ENCODE measurements around the gene PIGU.
"Not testable (repeated sequence)": the region's sequence is repeated elsewhere in the genome, so short reads cannot be mapped to it uniquely, and the experiment has no call there.

The PIGU gene

DNA sequence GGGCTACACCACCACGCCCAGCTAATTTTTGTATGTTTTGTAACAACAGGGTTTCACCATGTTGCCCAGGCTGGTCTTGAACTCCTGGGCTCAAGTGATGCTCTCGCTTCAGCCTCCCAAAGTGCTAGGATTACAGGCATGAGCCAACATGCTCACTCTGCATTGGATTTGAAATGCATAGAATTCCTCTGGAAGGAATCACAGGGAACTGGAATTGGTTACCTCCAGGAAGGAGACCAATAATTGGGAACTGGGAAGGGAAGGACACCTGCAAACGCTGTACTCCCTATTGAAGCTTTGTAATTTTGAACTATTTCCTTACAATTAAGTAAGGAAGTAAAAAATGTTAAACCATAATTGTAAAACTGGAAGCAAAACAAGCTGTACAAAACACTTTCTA, 14.9 kb upstream of the PIGU start:
- peaks cover 7% of the 10 kb centered on the region for H3K27me3 Mint-ChIP-seq
- ATAC-seq, result no peak
- H3K4me3 Mint-ChIP-seq, result no peak overlapping the region
- no peak for DNase-seq
- no peaks in the 10 kb centered on the region for H3K9me3 Mint-ChIP-seq
- H3K4me1 Mint-ChIP-seq, result no peaks in the 10 kb centered on the region
- H3K27ac Mint-ChIP-seq, result no peak overlapping the region

DNA sequence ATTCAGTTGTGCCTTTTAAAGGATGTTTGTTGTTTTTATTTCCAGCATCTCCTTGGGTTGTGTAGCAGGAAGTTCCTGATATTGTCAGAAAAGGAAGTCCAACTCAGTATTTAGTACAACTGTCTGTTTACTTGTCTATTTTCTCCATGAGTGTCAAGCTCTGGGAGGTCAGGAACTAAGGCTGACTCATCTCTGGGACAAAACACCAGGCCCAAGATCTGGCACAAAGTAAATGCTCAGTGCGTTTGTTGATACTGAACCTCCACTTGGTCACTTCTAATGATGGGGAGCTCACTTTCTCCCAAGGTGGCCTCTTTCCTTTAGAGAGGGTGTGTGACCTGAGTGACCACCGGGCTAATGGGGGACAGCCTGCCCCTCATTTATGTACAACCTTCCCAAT, 12.6 kb upstream of the PIGU start:
- Mint-ChIP-seq H3K4me3 (no peak overlapping the region), H3K9me3 (no peaks in the 10 kb centered on the region), H3K27me3 (no peaks in the 10 kb centered on the region), H3K27ac (no peak overlapping the region), H3K4me1 (no peaks in the 10 kb centered on the region)
- ATAC-seq (no peak), DNase-seq (no peak)

DNA sequence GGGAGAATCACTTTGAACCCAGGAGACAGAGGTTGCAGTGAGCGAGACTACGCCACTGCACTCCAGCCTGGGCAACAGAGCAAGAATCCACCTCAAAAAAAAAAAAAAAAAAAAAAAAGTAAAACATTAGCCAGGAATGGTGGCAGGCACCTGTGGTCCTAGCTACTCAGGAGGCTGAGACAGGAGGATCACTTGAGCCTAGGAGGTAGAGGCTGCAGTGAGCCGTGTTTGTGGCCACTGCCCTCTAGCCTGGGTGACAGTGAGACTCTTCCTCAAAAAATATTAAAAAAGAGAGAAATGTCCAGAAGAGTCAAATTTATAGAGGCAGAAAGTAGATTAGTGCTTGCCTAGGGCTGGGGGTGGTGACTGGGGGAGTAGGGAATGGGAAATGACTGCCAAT, 6.8 kb upstream of the PIGU start:
- H3K4me1 Mint-ChIP-seq, result peaks cover 12% of the 10 kb centered on the region
- DNase-seq (no peak), ATAC-seq (no peak)
- peak overlapping the region in 1 of 2 donors; percentile 49 for H3K27ac Mint-ChIP-seq
- no peak overlapping the region for H3K4me3 Mint-ChIP-seq
- H3K9me3 Mint-ChIP-seq, result no peaks in the 10 kb centered on the region
- no peaks in the 10 kb centered on the region for H3K27me3 Mint-ChIP-seq

DNA sequence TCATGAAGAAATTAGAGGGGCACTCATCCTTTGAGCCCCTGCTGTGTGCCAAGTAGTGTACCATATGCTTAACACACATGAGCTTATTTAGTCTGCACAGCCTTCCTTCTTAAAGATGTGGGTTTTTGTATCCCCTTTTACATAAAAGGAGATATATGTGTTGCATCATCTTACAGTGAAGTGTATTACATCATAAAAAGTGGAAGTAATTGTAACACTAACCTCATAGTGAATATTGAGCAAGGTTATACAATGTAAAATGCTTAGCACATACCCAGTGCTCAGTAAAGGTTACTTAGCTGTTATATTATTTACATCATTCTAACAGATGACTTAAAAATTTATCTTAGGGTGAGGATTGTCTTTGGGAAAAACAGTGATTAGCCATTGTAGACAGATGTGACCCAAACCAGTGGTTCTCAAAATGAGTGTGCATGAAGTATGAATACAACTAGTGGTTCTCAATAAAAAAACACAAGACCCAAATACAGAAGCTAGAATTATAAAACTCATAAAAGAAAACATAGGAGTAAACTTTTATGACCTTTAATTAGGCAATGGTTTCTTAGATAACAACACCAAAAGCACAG, 3.8 kb upstream of the PIGU start:
- Mint-ChIP-seq H3K4me3 (peak overlapping the region in 1 of 2 donors; percentile 26), H3K4me1 (peaks cover 23% of the 10 kb centered on the region), H3K9me3 (no peaks in the 10 kb centered on the region), H3K27ac (peak overlapping the region; percentile 77 to 95), H3K27me3 (no peaks in the 10 kb centered on the region)
- DNase-seq (no peak), ATAC-seq (peak; percentile 21)

DNA sequence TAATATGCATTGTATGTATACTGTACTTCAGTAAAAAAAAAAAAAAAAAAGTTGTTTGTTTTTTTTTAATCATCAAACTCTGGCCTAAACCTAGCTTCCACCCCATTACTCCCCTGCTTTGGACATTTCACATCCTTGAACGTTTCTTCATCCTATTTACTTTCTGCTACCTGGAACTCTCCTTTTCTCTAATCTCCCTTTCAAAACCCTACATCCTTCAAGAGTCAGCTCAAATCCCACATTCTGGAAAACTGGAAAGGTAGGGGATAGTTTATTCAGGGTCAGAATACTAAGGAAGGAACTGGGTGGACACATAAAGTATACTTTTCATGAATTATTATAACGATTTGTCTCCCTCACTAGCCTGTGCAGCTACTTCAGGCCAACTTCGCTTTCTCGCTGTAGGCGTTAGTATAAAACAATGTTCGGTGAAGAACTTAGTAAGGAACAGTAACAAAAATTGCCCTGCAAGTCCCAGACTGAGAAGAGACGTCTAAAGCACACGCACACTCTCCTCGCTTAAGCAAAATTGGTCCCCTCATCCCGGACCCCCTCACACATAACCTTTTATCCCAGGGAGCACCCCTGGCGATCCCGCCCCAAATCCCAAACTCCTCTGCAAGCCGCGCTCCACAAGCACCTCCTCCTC, 775 bp downstream of the PIGU start:
- Mint-ChIP-seq H3K4me1 (peaks cover 32% of the 10 kb centered on the region), H3K27ac (peak overlapping the region; percentile 87 to 93), H3K9me3 (no peaks in the 10 kb centered on the region), H3K4me3 (peak overlapping the region; percentile 93), H3K27me3 (no peaks in the 10 kb centered on the region)
- no peak for DNase-seq
- no peak for ATAC-seq

DNA sequence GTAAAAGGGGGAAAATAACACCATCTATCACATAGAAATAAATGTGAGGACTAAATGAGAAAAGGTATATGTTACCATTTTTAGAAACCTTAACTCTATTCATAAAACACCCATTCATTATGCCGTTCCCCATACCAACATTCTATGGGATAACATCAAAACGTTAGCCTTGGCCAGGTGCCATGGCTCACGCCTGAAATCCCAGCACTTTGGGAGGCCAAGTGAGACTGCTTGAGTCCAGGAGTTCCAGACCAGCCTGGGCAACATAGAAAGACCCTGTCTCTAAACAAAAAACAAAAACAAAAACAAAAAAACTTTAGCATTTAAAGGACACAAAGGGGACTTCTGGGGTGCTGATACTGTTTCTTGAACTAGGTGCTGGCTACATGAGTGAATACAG, 1.3 kb downstream of the PIGU start:
- H3K27me3 Mint-ChIP-seq, result no peaks in the 10 kb centered on the region
- peaks cover 27% of the 10 kb centered on the region for H3K4me1 Mint-ChIP-seq
- H3K9me3 Mint-ChIP-seq, result no peaks in the 10 kb centered on the region
- H3K4me3 Mint-ChIP-seq, result no peak overlapping the region
- no peak overlapping the region for H3K27ac Mint-ChIP-seq
- DNase-seq (no peak), ATAC-seq (no peak)

DNA sequence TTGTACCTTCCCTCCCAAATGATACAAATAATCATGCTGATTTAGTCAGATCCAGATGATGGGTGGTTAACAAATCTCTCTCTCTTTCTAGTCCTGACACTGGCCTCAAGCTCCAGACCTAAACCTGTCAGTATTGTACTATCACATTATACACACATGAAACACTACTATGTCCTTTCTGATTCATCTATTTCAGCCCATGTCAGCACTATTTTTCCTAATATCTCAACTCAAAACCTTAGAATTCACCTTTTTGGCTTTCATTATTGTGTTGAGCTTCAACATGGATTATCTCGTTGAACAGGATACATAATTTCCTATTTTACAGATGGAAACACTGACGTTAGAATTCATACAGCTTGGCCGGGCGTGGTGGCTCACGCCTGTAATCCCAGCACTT, 3.5 kb downstream of the PIGU start:
- Mint-ChIP-seq H3K27ac (no peak overlapping the region), H3K4me3 (no peak overlapping the region), H3K9me3 (no peaks in the 10 kb centered on the region), H3K27me3 (no peaks in the 10 kb centered on the region), H3K4me1 (peaks cover 20% of the 10 kb centered on the region)
- DNase-seq (no peak), ATAC-seq (no peak)

DNA sequence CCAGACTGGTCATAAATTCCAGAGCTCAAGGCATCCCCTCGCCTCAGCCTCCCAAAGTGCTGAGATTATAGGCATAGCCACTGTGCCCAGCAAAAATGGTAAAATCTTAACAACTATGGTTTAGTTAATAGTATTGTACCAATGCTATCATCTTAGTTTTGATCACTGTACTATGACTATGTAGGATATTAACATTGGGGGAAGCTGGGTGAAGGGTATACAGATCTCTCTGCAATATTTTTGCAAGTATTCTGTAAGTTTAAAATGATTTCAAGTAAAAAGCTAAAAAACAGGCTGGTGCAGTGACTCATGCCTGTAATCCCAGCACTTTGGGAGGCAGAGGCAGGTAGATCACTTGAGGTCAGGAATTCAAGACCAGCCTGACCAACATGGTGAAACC, 7.8 kb downstream of the PIGU start:
- no peak overlapping the region for H3K4me3 Mint-ChIP-seq
- no peaks in the 10 kb centered on the region for H3K4me1 Mint-ChIP-seq
- no peaks in the 10 kb centered on the region for H3K9me3 Mint-ChIP-seq
- no peak overlapping the region for H3K27ac Mint-ChIP-seq
- DNase-seq, result no peak
- no peaks in the 10 kb centered on the region for H3K27me3 Mint-ChIP-seq
- no peak for ATAC-seq

DNA sequence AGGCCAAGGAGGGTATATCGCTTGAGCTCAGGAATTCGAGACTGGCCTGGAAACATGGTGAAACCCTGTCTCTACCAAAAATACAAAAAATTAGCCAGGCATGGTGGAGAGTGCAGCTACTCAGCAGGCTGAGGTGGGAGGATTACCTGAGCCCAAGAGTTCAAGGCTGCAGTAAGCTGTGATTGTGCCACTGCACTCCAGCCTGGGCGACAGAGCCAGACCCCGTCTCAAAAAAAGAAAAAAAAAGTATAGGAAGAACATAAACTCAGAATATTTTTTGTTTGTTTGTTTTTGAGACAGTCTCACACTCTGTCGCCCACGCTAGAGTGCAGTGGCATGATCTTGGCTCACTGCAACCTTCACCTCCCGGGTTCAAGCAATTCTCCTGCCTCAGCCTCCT, 12.1 kb downstream of the PIGU start:
- not testable (repeated sequence) for H3K27ac Mint-ChIP-seq, DNase-seq, ATAC-seq, H3K9me3 Mint-ChIP-seq, H3K27me3 Mint-ChIP-seq, H3K4me3 Mint-ChIP-seq
- peaks cover 11% of the 10 kb centered on the region for H3K4me1 Mint-ChIP-seq

DNA sequence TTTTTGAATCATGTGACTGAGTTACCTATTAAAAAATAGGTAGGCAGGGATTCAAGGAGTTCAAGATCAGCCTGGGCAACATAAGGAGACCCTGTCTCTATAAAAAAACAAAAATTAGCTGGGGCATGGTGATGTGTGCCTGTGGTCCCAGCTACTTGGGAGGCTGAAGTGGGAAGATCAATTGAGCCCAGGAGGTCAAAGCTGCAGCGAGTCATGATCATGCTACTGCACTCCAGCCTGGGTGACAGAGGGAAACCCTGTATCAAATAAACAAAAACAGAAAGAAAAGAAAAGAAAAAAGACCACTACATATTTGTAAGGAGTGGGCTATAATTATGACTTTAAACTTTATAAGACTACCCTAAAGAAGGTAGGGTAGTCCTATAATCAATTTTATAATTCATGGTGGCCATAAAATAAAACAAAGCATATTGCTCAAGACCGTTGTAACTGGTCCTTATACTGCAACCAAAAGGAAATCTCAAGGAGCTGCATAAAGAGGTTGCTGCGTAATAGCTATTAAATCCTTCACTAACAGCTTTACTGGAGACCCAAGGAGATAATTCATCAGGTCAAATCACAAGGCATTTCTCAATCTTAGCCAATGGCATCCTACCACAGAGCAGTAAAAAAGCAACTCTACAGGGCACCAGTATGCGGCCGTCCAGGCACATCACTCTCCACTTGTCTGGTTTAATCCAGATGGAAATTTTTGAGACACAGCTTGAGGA, 13.5 kb downstream of the PIGU start:
- Mint-ChIP-seq H3K4me3 (no peak overlapping the region), H3K27me3 (no peaks in the 10 kb centered on the region), H3K9me3 (no peaks in the 10 kb centered on the region), H3K27ac (peak overlapping the region in 1 of 2 donors; percentile 8), H3K4me1 (peaks cover 11% of the 10 kb centered on the region)
- no peak for ATAC-seq
- no peak for DNase-seq

DNA sequence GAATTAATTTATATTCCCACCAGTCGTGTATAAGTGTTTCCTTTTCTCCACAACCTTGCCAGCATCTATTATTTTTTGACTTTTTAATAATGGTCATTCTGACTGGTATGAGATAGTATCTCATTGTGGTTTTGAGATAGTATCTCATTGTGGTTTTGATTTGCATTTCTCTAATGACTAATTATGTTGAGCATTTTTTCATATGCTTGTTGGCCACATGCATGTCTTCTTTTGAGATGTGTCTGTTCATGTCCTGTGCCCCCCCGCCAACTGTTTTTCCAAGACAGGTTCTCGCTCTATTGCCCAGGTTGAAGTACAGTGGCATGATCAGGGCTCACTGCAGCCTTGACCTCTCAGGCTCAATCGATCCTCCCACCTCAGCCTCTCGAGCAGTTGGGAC, 15.1 kb downstream of the PIGU start:
- DNase-seq (peak in 1 of 2 donors; percentile 14), ATAC-seq (peak; percentile 64)
- peaks cover 11% of the 10 kb centered on the region for H3K4me1 Mint-ChIP-seq
- H3K4me3 Mint-ChIP-seq, H3K9me3 Mint-ChIP-seq, H3K27me3 Mint-ChIP-seq: not testable (repeated sequence)
- peak overlapping the region in 1 of 2 donors; percentile 23 for H3K27ac Mint-ChIP-seq

DNA sequence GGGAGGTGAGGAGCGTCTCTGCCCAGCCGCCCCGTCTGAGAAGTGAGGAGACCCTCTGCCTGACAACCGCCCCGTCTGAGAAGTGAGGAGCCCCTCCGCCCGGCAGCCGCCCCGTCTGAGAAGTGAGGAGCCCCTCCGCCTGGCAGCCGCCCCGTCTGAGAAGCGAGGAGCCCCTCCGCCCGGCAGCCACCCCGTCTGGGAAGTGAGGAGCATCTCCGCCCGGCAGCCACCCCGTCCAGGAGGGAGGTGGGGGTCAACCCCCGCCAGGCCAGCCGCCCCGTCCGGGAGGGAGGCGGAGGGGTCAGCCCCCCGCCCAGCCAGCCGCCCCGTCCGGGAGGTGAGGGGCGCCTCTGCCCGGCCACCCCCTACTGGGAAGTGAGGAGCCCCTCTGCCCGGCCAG, 18.2 kb downstream of the PIGU start:
- not testable (repeated sequence) for H3K27me3 Mint-ChIP-seq, DNase-seq, ATAC-seq, H3K27ac Mint-ChIP-seq, H3K4me3 Mint-ChIP-seq, H3K9me3 Mint-ChIP-seq
- H3K4me1 Mint-ChIP-seq, result peaks cover 11% of the 10 kb centered on the region

DNA sequence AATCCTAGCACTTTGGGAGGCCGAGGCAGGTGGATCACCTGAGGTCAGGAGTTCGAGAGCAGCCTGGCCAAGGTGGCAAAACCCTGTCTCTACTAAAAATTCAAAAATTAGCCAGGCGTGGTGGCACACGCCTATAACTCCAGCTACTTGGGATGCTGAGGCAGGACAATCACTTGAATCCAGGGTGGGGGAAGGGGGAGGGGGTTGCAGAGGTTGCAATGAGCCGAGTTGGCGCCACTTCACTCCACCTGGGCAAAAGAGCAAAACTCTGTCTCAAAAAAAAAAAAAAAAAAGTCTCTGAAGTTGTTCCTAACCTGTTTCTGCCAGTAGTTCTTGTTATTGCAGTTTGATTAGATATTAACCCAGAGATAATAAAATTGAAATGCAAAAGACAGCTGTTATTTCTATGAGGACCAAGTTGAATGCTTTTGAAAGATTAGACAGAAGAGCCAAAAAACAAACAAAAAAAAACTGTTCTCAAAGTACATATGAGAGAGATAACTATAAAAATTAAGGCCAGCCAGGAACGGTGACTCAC, 22.6 kb downstream of the PIGU start:
- Mint-ChIP-seq H3K4me3 (no peak overlapping the region), H3K9me3 (no peaks in the 10 kb centered on the region), H3K27ac (peak overlapping the region in 1 of 2 donors; percentile 80), H3K27me3 (no peaks in the 10 kb centered on the region), H3K4me1 (no peaks in the 10 kb centered on the region)
- ATAC-seq (no peak), DNase-seq (no peak)

DNA sequence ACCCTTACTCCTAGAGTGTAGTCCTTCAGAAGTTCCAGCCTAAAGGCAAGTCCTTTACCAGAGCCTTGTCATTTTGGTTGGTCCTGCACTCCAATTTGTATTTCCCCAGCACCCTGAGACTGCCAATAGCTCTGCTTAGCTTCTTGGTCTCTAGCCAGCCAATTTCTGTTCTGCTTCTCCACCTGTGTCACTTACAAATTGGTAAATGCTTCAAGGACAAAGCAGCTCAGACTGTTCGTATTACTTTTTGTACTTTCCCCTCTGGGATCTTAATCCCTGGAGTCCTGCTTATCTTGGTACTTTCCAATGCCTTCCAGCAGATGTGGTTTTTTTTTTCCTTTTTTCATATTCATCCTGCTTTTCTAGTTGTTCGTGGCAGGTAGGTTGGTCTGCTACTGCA, 25.7 kb downstream of the PIGU start:
- no peaks in the 10 kb centered on the region for H3K9me3 Mint-ChIP-seq
- DNase-seq, result no peak
- ATAC-seq, result no peak
- H3K4me3 Mint-ChIP-seq, result no peak overlapping the region
- no peak overlapping the region for H3K27ac Mint-ChIP-seq
- no peaks in the 10 kb centered on the region for H3K27me3 Mint-ChIP-seq
- no peaks in the 10 kb centered on the region for H3K4me1 Mint-ChIP-seq

DNA sequence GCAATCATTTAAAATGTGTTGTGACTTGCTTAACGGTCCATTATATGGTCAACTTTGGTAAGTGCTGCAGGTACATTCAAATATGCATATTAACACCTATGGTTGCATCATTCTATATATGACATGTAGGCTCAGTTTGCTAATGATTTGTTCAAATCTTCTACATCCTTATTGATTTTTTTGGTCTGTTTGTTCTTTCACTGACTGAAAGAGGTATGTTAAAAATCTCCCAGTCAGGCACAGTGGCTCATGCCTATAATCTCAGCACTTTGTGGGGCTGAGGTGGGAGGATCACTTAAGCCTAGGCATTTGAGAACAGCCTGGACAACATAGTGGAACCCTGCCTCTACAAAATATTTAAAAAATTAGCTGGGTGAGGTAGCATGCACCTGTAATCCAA, 29.2 kb downstream of the PIGU start:
- Mint-ChIP-seq H3K27ac (no peak overlapping the region), H3K27me3 (no peaks in the 10 kb centered on the region), H3K9me3 (no peaks in the 10 kb centered on the region), H3K4me1 (no peaks in the 10 kb centered on the region), H3K4me3 (no peak overlapping the region)
- no peak for ATAC-seq
- DNase-seq, result no peak

DNA sequence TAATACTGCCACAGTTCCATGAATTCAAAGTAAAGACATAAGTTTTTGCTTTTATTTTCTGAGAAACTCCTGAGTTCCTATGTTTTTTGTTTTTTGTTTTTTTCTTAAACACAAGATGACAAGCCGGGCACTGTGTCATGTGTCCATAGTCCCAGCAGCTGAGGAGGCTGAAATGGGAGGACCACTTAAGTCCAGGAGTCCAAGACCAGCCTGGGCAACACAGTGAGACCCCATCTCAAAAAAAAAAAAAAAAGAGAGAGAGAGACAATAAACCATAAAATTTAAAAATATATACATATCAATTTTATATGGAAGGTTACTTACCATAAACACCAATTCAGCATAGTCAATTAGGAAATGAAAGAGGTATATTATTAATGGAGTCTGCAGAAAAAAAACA, 31.9 kb downstream of the PIGU start:
- DNase-seq (no peak), ATAC-seq (no peak)
- Mint-ChIP-seq H3K27me3 (no peaks in the 10 kb centered on the region), H3K27ac (no peak overlapping the region), H3K9me3 (no peaks in the 10 kb centered on the region), H3K4me1 (no peaks in the 10 kb centered on the region), H3K4me3 (no peak overlapping the region)

Data from stimulated activated naive CD8-positive, alpha-beta T cell treated with anti-CD3 and anti-CD28 coated beads, Interleukin-15, amount 100 ng/mL, for 72 hours (primary cell).